K562 treated with DMSO at 1 percent for 12 hours (cell line): ENCODE results near the gene TRAPPC3L. TPM values are rescaled to one million over a fixed set of nuclear protein-coding genes. Genes with fewer than 3 reads are reported as not detected.

ENCODE experiments used
- total RNA-seq: library from RNA; unstranded; fragments of 300-600 nt; gene quantifications from 2 replicates; pipeline ENCODE4 v1.2.3, GENCODE V29; 2022; ENCODE audit not compliant: insufficient read depth

TRAPPC3L gene
- not detected in 2 replicates for total RNA-seq

DNA sequence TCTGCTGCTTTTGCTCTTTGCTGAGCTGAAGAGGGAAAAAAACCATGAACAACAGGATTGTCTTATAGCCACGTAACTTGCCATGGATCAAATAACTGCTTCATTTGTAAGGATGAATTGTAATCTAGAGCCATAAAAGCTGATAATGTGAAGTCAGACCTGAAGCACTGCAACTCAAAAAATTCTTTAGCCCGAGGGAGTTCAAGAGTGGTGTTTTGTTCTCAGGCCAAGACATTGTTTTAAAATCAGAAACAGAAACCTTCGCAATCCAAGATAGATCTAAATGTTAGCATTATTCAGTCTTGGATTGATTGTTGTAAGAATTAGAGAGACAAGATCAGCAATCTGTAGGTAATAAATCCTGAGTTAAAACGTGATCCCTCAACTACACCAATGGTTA is at the start of gene TRAPPC3L:
TSS of gene TRAPPC3L (minus strand) at position 34 of the 400 bp plus-strand sequence. CDS start 170 bp downstream, outside the sequence.

GRCh38 chr6:116570856-116571682 is 25.6 kb upstream of the TRAPPC3L start, which contains the start of gene RWDD1:
TSS of gene RWDD1 (plus strand) at chr6:116571504. CDS start at chr6:116571583, 79 bp downstream.

GRCh38 chr6:116553451-116553850 is 8.0 kb upstream of the TRAPPC3L start, which contains the start of gene CALHM4:
TSS of gene CALHM4 (plus strand) at chr6:116553751. CDS start at chr6:116553794, 43 bp downstream.

GRCh38 chr6:116511424-116512110 is 33.9 kb downstream of the TRAPPC3L start, which contains the start of gene CALHM5:
TSS of gene CALHM5 (plus strand) at chr6:116511639. CDS start at chr6:116511697, 58 bp downstream.

DNA sequence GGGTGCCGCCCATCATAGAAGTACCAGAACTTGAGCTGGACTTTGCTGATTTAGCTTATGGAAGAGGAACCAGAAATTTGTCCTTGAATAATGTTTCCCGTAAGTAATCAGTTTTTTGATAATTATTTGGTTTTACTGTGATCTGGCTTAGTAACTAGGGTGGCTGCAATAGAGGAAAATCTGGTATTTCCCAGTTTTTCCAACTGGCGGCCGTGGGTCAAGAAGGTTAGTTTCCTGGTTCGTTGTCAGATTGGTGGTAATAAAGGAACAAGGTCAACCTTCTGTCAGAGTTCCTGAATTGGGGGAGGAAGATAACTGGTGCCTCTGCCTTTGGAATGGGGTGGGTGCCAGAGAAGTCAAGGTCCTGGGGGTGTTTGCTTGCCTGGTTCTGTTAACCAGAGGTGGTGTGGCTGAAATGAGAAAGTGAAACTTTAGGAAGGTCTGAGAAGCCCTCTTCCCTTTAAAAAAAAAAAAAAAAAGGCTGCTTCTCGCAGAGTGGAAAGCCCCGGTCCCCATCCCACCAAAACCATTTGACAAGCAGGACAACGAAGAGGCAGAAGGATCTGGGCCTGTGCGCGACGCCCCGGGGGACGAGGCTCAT is 84.1 kb downstream of the TRAPPC3L start, which contains the start of gene CALHM6:
TSS of gene CALHM6 (plus strand) at position 45 of the 601 bp plus-strand sequence. CDS start at position 600, 555 bp downstream.

Other genes starting within 250 kb of the TRAPPC3L start
- 0.44 and 1.8 TPM in 2 replicates for gene DSE, start 174.7 kb downstream of the TRAPPC3L start, total RNA-seq
- not detected in 2 replicates for gene CALHM6, start 84.3 kb downstream of the TRAPPC3L start, total RNA-seq
- 0.05 TPM in 1 of 2 replicates, not detected in the other for gene CALHM5, start 34.0 kb downstream of the TRAPPC3L start, total RNA-seq
- not detected in 2 replicates for gene CALHM4, start 8.1 kb upstream of the TRAPPC3L start, total RNA-seq
- 28.2 and 32.6 TPM in 2 replicates for gene RWDD1, start 25.8 kb upstream of the TRAPPC3L start, total RNA-seq
- not detected in 2 replicates for gene RSPH4A, start 70.8 kb upstream of the TRAPPC3L start, total RNA-seq
- gene ZUP1, start 123.1 kb upstream of the TRAPPC3L start, total RNA-seq, result 7.3 and 20.9 TPM in 2 replicates
- 0.92 and 3.9 TPM in 2 replicates for gene KPNA5, start 135.5 kb upstream of the TRAPPC3L start, total RNA-seq
- gene FAM162B, start 220.0 kb upstream of the TRAPPC3L start, total RNA-seq, result not detected in 2 replicates